ENCODE measurements around the gene PIEZO2.

The PIEZO2 gene

GRCh38 chr18:11095674-11096293 is 53.6 kb downstream of the PIEZO2 start:
- no peak overlapping the region for H3K4me2 ChIP-seq (ENCODE audit: low read length)
- no peaks in the 10 kb centered on the region for H3K27me3 ChIP-seq (ENCODE audit: insufficient read depth, low read length)
- no peak for TF ChIP-seq CTCF (IDR thresholded peaks at IDR 0.05; ENCODE audit: low read length)
- TF ChIP-seq EZH2 (IDR thresholded peaks at IDR 0.05; ENCODE audit: borderline replicate concordance, low read length) = no peak
- H3K9me2 ChIP-seq (ENCODE audit: low read depth, low read length) = no peaks in the 10 kb centered on the region
- no peak overlapping the region for H3K4me3 ChIP-seq (ENCODE audit: low read depth, low read length, poor library complexity, severe bottlenecking)
- no peaks in the 10 kb centered on the region for H3F3A ChIP-seq (ENCODE audit: insufficient read depth, low read length)
- H3K9me3 ChIP-seq (ENCODE audit: low read length) = no peaks in the 10 kb centered on the region
- H2AFZ ChIP-seq (ENCODE audit: low read length) = no peak overlapping the region
- H3K4me1 ChIP-seq (ENCODE audit: insufficient read depth, low read length, severe bottlenecking) = no peaks in the 10 kb centered on the region
- no peak overlapping the region for H3K9ac ChIP-seq (ENCODE audit: low read length)
- H3K79me2 ChIP-seq (ENCODE audit: insufficient read depth, low read length) = no peaks in the 10 kb centered on the region
- H3K27ac ChIP-seq (ENCODE audit: low read depth, low read length, poor library complexity, severe bottlenecking) = no peak overlapping the region
- H4K20me1 ChIP-seq (ENCODE audit: insufficient read depth, low read length) = no peaks in the 10 kb centered on the region
- H3K36me3 ChIP-seq (ENCODE audit: insufficient read depth, low read length) = no peaks in the 10 kb centered on the region

- Histone ChIP-seq H3K4me3 (ENCODE audit: low read depth, low read length, poor library complexity, severe bottlenecking) (no peak overlapping the region), H3K4me1 (ENCODE audit: insufficient read depth, low read length, severe bottlenecking) (no peaks in the 10 kb centered on the region), H4K20me1 (ENCODE audit: insufficient read depth, low read length) (no peaks in the 10 kb centered on the region), H3K9me2 (ENCODE audit: low read depth, low read length) (no peaks in the 10 kb centered on the region), H3F3A (ENCODE audit: insufficient read depth, low read length) (no peaks in the 10 kb centered on the region), H2AFZ (ENCODE audit: low read length) (no peak overlapping the region), H3K9me3 (ENCODE audit: low read length) (no peaks in the 10 kb centered on the region), H3K27ac (ENCODE audit: low read depth, low read length, poor library complexity, severe bottlenecking) (no peak overlapping the region), H3K27me3 (ENCODE audit: insufficient read depth, low read length) (no peaks in the 10 kb centered on the region), H3K9ac (ENCODE audit: low read length) (no peak overlapping the region), H3K36me3 (ENCODE audit: insufficient read depth, low read length) (no peaks in the 10 kb centered on the region), H3K4me2 (ENCODE audit: low read length) (no peak overlapping the region), H3K79me2 (ENCODE audit: insufficient read depth, low read length) (no peaks in the 10 kb centered on the region)
- TF ChIP-seq CTCF (IDR thresholded peaks at IDR 0.05; ENCODE audit: low read length) (no peak), EZH2 (IDR thresholded peaks at IDR 0.05; ENCODE audit: borderline replicate concordance, low read length) (no peak)
These were observed 54.2 kb downstream of the PIEZO2 start for GRCh38 chr18:11095211-11095610.

DNA sequence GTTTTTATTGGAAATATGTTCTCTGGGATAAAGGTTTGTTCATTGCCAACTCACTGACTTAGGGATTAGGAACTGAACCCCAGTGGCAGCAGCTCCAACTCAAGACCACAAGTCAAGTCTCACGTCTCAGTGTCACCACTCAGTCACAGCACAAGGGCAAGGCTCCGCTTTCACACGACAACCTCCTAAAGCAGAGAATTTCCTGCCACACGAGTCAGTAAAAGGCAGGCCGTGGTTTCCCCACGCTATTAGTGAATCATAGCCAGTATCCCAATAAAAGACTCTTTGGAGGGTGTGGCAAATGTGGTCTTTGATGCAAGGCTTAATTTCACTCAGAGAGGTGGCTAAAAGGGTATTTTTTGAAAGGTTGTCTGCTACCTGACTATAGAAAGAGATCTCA is 57.6 kb downstream of the PIEZO2 start:
- no peaks in the 10 kb centered on the region for H3K79me2 ChIP-seq (ENCODE audit: insufficient read depth, low read length)
- H3K27me3 ChIP-seq (ENCODE audit: insufficient read depth, low read length) = no peaks in the 10 kb centered on the region; the same call in 1 of the 2 replicates
- TF ChIP-seq EZH2 (IDR thresholded peaks at IDR 0.05; ENCODE audit: borderline replicate concordance, low read length) (no peak), CTCF (IDR thresholded peaks at IDR 0.05; ENCODE audit: low read length) (no peak)

More for the DNA sequence above, 57.6 kb downstream of the PIEZO2 start:
- Histone ChIP-seq H3K9me3 (ENCODE audit: low read length) (no peaks in the 10 kb centered on the region), H3K27ac (ENCODE audit: low read depth, low read length, poor library complexity, severe bottlenecking) (no peak overlapping the region), H3K9ac (ENCODE audit: low read length) (no peak overlapping the region), H3K36me3 (ENCODE audit: insufficient read depth, low read length) (no peaks in the 10 kb centered on the region), H4K20me1 (ENCODE audit: insufficient read depth, low read length) (no peaks in the 10 kb centered on the region), H3K9me2 (ENCODE audit: low read depth, low read length) (no peaks in the 10 kb centered on the region), H2AFZ (ENCODE audit: low read length) (no peak overlapping the region), H3K4me2 (ENCODE audit: low read length) (no peak overlapping the region), H3K4me3 (ENCODE audit: low read depth, low read length, poor library complexity, severe bottlenecking) (no peak overlapping the region), H3K4me1 (ENCODE audit: insufficient read depth, low read length, severe bottlenecking) (no peaks in the 10 kb centered on the region), H3F3A (ENCODE audit: insufficient read depth, low read length) (no peaks in the 10 kb centered on the region)

Data from OCI-LY1 (cell line).